GM18907 (cell line): ENCODE data around the gene ACSBG1.

Source experiments
- ATAC-seq: cut with Tn5 transposase; IDR thresholded peaks from one replicate; pipeline ENCODE4 v1.9.1; 2021; ENCODE audit warnings: mild to moderate bottlenecking, moderate library complexity; ENCODE audit not compliant: unreplicated experiment

Gene ACSBG1

DNA sequence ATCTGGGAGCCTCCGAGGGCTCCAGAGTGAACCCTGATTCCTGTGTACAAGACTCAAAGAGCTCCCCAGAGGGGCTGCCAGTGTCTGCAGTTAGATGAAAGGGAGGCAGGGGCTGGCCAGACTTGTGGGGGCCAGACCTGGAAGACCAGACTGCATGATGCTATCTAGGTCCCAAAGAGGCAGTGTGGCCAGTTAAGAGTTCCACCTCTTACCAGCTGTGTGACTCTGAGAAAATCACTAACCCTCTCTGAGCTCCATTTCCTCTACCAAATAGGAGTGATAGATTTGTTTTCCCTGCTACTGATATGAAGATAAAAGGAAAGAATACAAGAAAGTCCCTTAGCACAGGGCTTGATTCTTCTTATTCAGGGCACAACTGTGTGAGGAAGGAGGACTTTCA, 29.0 kb downstream of the ACSBG1 start:
- no peak for ATAC-seq

DNA sequence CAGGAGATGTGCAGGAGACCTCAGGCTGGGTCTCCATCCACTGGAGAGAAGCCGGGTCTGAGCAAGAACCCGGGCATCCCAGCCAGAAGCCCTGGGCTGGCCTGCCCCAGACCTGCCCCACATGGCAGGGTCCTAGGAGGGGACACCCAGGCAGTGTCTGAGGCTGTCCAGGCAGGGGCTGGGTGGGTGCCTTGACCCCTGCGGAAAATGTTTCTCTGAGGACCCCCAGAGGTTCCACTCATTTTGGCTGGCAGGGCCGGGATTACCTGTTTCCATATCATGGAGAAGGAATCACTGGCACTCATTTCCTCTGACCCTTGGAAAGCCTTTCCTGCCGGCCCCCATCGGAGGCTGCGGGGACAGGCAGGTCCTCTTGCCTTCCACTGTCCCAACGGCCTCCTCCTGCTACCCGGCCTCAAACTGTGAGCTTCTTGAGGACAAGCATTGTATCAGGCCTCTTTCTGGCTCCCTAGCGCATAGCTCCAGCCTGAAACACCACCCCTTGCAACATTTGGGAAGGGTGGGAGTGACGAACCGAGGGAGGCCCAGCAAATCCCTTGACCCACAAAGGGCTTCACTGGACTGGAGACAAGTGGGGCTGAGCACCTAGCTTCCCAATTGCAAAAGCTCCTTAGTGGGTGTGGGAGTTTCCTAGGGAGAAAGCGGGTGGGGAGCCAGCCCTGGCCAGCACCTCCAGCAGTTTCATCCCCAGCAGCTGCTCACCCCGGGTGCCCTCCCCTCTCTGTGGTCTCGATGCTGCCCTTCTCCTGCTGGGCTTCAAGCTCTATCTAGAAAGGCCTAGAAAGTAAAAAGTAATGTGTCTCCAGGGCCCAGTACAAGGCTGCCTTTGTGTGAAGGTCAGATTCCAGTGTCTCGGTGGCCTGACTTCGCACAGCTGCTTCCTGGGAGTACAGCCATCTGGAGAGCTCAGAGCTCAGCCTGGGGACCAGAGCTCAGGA, 29.7 kb downstream of the ACSBG1 start:
- ATAC-seq = no peak

DNA sequence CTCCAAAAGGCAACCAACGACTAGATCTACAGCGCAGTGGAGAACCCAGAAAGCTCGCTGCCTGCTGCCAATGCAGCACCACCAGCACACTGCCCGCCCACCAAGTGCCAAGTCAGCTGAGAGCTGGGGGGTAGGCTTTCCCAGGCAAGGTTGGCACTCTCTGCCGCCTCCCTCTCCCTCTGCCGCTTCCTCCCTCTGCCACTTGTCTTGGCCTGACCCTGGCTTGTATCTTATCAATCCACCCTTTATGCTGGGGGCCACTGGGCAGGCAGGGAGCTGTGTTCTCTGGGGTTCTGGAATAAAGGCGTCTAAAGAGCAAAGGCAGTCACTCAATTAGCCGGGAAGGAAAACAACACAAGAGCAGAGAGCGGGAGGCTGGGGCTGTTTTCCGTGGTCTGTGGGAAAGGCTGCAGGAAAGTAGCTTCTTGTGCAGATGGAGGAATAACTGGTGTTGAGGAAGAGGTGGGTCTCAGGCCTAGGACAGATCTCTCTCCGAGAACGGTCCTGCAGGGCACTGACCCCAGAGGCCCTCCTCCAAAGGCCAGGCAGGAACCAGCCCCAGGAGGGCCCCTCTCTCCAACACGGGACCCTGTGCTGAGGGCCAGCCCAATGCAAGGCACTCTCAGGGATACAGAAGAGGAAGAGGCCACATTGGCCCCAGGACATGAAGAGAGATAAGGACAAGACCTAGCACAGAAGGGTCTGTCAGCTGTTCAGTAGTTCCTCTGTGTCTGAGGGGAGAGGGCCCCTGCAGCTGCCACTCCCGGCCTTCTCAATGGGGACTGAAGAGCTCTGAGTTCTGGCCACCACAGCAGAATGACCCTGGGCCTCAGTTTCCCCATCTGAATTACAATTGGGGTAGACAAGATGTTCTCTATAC, 30.8 kb downstream of the ACSBG1 start:
- ATAC-seq = no peak

DNA sequence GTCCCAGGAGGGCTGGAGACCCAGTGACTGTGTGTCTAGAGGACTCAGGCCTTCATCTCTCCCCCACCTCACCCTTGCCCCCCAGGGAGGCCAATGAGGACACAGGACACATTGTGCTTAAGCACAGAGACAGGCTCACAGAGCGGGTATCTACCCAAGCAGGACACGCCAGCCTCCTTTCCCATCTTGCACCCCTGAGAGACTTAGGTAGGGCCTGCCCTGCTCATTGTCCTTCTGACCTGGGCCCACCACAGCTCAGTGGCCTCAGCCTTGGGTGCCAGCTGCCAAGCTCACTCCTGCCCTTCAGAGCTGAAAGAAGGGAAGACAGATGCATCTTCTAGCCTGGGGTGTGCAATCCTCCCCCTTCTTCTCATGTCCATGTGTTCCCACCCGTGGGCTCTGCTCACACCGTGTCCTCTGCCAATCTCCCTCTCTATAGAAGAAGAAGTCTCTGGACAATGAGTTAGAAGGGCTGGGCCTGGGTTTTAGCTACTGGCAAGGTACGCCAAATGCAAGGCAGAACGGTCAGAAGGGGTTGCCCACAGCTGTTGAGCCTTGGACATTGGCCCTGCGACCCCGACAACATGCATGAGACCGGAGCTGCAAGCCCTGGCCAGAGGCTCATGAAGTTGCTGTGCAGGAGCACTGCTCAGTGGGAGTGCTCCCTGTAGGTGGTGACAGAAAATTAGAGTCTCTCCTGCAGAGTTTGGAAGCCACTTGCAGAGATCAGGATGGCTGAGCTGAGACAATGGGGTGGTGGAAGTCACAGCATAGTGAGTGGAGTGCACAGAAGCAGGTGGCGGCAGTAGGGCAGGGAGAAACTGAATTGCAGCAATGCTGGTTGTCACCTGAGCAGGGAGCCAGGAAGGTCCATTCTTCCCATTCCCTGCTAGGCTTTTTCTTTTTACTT, 32.8 kb downstream of the ACSBG1 start:
- no peak for ATAC-seq

DNA sequence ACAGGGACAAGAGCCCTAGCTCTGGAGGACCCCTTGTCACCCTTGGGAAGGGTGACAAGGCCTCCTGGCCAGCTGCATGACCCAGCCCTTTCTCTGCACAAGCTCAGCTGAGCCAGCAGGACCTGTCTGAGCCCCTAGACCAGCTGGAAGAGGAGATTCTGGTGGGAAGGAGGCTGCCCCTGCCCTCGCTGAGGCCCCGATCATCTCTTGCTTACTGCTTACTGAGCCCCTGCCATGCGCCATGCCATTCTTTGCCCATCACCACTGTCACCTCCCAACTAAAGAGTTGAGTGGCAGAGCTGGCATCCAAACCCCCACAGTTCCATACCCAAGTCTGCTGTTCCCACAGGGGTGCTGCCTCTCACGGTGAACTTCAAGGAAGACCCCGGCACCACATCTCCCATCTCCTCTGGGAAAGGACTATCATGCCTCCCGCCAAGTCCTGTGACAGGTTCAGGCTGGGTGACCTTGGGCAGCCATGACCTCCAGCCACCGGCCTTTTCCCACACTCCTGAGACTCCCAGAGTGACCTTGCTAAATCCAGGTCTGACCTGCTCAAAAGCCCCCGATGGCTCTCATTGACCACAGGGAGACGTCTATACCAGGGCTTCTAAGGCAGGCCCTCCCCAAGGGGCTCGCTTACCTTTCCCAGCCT, 34.0 kb downstream of the ACSBG1 start:
- ATAC-seq = no peak

DNA sequence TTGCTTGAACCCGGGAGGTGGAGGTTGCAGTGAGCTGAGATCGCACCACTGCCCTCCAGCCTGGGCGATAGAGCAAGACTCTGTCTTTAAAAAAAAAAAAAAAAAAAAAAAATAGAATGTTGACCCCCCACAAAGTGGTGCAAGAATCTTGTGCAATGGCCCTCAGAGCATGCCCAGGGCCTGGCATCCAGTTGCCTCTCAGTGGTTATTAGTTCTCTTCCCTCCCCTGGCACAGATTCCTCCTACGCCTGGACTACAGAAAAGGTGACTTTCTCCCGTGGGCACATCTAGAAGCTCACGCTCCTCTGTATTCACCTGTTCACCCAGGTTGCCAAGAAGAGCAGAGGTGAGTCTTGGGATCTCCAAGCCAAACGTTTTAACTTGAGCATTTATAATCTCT, 36.7 kb downstream of the ACSBG1 start:
- ATAC-seq = no peak

DNA sequence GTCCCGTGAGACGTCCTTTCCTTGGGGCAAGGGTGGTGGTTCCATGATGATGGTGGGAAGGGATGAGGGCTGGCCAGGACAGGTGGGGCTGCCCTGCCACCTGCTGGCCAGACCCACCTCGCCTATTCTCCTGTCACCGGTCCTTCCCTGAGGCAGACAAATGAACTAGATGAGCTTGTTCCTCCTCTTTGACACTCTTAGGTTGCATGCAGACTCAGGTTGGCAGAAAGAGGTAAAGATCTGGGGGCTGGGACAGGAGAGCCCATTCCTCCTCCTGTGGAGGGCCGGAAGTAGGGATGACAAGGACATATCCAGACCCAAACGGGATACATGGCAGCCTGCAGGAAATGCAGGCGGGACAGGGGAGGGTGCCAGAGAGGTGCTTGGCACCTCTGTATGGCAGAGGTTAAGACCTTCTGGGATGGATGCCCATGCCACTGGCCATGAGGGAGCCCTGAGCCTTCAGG, 38.6 kb downstream of the ACSBG1 start:
- no peak for ATAC-seq

DNA sequence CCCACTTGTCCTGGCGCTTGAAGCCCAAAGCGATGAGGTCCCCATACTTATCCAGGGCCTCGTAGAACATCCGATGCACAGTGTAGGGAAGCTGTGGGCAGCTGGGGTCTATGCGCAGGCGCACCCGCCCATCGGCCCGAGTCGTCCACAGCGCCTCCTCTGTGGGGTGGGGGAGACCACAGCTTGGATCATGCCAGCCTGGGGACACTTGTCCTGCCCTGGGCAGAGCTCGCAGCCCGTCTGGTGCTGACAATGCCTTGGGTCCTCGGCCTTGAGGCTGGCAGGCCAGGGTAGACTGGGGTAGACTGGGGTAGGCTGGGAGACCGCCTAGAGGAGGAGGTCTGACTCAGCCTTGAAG, 39.8 kb downstream of the ACSBG1 start:
- ATAC-seq = no peak

DNA sequence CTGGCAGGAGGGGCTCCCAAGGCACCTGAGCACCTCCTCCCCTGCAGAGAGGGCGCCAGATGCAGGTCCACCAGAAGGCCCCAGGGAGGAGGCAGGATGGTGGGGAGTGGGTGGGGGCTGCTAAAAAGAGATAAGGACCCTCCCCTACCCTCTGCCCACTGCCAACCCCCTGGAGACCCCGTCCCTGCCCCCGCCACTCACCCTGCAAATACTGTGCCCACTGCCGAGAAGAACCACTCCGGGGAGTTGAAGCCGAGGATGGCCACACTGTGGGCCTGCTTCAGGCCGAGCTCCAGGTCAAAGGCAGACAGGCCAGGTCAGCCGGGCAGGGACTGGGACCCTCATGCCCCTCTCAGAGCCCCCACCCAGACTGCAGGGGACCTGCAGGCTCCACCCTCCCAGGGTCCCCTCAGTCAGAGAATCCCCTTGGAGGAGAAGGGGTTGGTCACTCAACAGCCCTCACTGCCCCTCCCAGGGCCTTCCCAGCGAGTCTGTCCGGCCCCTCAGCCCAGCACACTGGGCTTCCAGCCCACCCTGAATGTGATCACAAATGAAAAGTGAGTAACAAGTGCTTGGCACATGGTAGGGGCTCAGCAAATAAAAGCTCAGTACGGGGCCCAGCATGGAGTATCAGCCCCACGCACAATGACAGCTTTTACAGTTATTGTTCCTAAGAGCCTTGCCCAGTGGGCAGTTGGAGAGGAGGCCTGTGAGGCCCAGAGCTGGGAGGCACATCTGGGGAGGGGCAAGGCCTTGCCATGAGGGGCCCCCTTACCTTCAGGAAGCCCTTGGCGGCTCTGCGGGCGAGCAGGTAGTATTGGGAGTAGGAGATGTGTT, 40.4 kb downstream of the ACSBG1 start:
- no peak for ATAC-seq

DNA sequence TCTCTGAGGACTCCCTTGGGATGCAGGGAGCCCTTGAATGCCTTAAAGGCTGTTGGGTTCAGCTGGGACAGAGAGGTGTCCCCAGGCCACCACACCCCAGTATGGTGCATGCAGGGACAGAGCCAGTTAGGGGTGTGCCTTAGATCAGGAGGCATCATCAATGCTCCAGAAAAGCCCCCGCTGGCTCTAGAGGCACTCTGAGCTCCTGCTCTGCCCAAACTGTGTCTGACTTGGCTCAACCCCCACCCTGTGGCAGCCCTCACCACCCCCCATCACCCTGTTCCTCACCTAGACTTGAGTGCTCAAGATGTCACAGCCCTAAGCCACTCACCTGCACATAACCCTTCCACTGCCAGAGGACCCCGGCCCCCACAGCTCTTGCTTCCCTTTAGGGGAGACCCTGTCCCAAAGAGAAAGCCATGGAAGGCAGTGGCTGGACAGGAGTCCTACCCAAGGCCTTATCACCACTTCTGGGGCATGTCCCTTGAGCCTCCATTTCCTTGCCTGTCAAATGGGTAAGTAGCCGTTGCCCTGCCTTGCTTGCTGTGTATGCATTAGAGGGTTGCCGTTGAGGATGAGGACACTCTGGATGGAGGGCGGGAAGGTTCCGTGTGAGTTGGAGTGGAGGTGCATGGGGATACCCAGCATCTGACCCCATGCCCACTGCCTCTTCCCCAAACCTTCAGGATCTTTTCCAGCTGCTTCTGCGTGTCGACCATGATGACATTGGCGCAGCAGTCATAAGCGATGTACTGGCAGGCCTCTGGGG, 41.4 kb downstream of the ACSBG1 start:
- no peak for ATAC-seq

DNA sequence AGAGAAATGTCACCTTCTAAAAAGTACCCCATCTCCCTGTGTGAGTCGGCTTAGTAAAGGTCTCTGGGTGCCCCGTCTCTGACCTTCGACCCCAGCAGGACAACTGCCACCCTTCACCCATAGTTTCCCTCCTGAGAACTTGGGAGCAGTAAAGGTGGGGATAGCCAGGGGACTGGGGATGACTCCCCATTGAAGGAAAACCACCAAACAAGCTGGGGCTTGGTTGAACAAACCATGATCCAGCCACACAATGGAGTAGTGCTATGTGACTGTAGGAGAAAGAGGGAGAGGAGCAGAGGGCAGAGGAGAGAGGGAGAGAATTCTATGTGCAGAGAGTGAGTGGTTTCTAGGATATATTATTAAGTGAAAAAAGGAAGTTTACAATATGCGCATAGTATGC, 51.5 kb downstream of the ACSBG1 start:
- no peak for ATAC-seq

DNA sequence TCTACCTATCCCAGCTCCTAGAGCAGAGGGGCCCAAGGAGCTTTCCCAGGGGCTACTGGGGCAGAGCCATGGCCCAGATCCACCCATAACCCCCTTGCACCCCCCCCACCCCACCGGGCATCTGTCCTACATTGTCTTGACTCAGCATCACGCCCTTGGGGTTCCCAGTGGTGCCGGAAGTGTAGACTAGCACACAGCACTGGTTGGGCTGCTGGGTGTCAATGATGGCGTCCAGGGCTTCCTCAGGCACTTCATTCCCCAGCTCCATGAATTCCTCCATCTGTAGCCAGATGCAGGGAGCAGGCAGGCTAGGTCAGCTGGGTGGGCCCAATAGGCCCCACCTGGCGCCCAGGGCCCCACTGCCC, 52.0 kb downstream of the ACSBG1 start:
- no peak for ATAC-seq

DNA sequence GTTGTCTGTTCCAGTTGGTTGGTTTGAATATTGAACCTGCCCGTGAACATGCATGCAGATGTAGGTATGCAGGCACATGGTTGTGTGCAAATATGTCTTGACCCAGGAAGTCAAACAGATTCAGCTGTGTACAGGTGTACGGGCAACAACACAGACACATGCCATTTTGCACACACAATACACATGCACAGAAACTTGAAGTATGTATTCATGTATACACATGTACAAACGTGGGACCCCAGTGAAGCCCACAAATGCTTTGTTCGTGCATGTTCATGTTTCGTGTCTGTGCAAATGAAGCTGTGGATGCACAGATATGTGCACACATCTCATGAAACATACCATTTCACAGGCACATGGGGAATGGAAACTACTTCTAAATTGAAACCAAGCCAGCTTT, 54.5 kb downstream of the ACSBG1 start:
- no peak for ATAC-seq

DNA sequence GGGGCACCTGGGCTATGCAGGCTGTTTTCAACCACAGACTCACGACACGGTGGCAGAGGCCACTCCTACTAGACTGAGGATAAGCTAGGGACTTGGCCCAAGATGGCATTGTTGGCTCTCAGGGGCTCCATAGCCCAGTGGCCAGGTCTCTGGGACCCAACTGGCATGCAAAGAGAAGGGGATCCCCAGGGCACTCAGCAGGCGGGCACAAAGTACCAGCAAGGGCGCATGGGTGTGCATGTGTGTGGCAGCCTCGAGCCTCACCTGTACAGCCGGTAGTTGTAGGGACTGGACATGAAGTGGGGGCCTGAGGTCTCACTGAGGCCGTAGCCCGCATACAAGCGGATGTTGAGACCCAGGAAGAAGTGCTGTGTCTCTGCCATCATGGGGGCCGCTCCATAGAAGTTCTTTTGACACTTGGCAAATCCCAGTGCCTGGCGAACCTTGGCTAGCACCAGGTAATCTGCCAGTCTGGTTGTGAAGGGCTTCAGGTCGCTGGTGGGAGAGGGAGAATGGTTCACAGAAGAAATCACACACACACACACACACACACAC, 55.0 kb downstream of the ACSBG1 start:
- no peak for ATAC-seq

DNA sequence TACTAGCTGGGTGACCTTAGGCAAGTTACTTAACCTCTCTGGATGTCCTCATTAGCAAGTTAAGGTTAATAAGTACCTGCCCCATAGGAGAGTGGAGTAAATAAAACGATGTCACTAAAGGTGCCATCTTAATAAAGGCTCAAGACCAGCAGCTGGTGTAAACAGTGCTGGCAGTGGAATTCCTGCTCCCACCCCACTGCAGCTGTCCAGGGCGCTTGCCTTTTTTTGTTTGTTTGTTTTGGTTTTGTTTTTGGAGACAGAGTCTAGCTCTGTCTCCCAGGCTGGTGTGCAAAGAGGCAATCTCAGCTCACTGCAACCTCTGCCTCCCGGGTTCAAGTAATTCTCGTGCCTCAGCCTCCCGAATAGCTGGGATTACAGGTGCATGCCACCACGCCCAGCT, 56.3 kb downstream of the ACSBG1 start:
- ATAC-seq = no peak

DNA sequence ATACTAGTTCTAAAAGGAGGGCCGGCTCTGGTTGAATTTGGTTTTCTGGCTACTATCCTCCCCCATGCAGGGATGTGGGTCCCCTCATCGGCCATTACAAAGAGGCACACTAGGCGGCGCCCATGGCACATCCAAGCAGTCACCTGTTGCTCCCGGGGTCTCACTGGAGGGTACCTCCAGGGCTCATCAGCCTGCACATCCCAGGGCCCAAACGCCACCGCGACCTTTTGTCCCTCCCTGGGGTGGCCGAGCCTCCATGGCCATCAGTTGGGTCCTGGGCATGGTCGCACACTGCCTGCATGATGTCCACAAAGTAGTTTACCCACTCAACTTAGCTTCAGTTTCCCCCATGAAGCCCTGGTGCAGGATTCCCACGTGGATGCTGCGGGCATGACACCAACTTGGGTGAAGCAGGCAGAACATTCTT, 56.9 kb downstream of the ACSBG1 start:
- ATAC-seq = no peak

DNA sequence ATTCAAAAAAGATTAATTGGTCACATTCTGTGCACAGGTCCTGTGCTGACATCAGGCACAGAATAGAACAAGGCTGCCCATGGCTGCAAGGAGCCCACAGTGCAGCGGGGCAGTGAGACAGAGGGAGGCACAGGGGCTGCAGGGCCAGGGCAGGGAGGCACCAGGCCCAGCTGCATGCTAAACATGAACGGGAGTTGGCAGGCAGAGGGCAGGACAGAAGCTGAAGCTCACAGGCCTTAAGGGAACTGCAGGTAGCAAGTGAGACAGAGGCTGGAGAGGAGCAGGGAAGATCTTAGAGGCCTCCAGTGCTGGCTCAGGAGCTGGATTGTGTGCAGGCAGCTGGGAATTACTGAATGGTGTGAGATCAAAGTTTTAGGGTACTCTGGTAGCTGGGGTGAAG, 59.0 kb downstream of the ACSBG1 start:
- no peak for ATAC-seq

DNA sequence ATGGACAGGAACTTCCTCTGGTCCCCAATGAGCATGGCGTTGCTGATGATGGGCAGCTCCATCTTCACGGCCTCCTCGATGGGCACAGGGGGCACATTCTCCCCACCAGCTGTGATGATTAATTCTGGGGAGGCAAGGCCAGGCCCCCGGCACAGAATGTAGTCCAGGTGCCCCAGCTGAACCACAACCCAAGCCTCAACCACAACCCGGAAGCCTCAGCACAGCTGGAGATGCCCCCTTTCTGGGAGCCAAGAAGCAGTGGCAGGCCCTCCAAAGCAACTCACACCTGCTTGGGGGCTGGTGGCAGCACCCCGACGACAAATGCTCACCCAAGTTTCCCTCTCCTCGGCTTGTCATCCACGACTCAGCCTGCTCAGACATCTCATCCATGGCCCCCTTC, 60.0 kb downstream of the ACSBG1 start:
- no peak for ATAC-seq
